Thoracic aorta (tissue), 2 donors: ENCODE results near the gene CHTF18. TPM values are rescaled to one million over a fixed set of nuclear protein-coding genes. Genes with fewer than 3 reads are reported as not detected.

ENCODE experiments used
- ATAC-seq: fragments of 150-250 bp; one replicate; pipeline ENCODE4 v1.8.0; 2017; ENCODE audit warnings: low read depth; ENCODE audit not compliant: insufficient number of reproducible peaks, low FRiP score
- DNase-seq: peaks from one replicate; pipeline ENCODE4 v3.0.0-alpha.2; 2020; ENCODE audit warnings: low spot score
- H3K27ac ChIP-seq, 2 donors: fragments of 200-600 bp; sonication (generic); 1 replicate in 1 of 2; 2 replicates in 1 of 2; pipeline ENCODE4 v1.5.1; 2016; ENCODE audit warnings: mild to moderate bottlenecking in 2 of 2, moderate library complexity in 2 of 2
- H3K27me3 ChIP-seq: fragments of 200-600 bp; sonication (generic); replicated peaks from 2 replicates; pipeline ENCODE4 v1.6.0; 2016; ENCODE audit warnings: mild to moderate bottlenecking; ENCODE audit not compliant: insufficient read depth
- H3K36me3 ChIP-seq: fragments of 200-600 bp; sonication (generic); one replicate; pipeline ENCODE4 v1.5.1; 2016
- H3K4me1 ChIP-seq, 2 donors: fragments of 200-600 bp; sonication (generic); 1 replicate in 1 of 2; 2 replicates in 1 of 2; pipeline versions ENCODE4 v1.5.1 to v1.6.0; 2016; ENCODE audit warnings: low read depth in 2 of 2, mild to moderate bottlenecking in 1 of 2; ENCODE audit not compliant: control insufficient read depth in 1 of 2
- H3K4me3 ChIP-seq: fragments of 200-600 bp; sonication (generic); 2 replicates; pipeline ENCODE4 v1.5.1; 2016; ENCODE audit warnings: mild to moderate bottlenecking
- H3K9me3 ChIP-seq: fragments of 200-600 bp; sonication (generic); 2 replicates; pipeline ENCODE4 v1.5.1; 2016
- CTCF ChIP-seq: fragments of 200-600 bp; sonication (generic); IDR thresholded peaks from one replicate; pipeline ENCODE4 v1.5.1; 2019; ENCODE audit warnings: antibody characterized with exemption
- total RNA-seq, 2 donors: library from RNA; depleted of rRNA; stranded (reverse); fragments of >200 nt; gene quantifications; one replicate each; pipeline versions ENCODE4 v1.1.0 to v1.2.3, GENCODE V29; 2016

CHTF18 gene
- total RNA-seq, 2 donors from 2014 or later: 10.2 to 15.4 TPM

GRCh38 chr16:768428-768827 is 20.0 kb upstream of the CHTF18 start:
- Histone ChIP-seq H3K27ac (no peak overlapping the region), H3K4me3 (no peak overlapping the region), H3K36me3 (no peaks in the 10 kb centered on the region), H3K4me1 (no peaks in the 10 kb centered on the region), H3K9me3 (no peaks in the 10 kb centered on the region), H3K27me3 (no peaks in the 10 kb centered on the region)
- ATAC-seq (no peak), DNase-seq (no peak)
- no peak for TF ChIP-seq CTCF

DNA sequence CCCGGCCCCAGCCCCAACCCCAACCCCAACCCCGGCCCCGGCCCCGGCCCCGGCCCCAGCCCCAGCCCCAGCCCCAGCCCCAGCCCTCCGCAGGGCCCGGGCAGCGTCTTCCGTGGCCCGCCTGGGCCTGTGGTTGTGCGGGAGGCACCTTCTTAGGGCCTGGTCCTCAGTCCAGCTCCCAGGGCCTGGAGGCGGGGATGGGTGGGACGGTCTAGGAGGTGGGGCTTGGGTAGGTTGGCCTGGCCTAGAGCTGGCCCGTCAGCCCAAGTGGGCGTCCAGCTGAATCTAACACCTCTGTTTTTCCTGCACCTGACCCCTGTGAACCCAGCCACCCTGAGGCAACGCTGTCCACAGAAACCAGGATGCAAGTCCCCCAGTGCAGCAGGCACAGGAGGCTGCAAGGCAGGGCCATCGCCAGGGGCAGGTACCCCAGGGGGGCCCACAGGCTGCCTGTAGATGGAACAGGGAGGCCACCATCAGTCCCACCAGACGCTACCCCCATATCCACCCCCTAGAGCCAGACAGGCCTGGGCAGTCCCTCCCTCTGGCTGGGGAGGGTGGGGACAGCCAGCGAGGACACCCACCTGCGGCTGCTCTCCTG is 19.1 kb upstream of the CHTF18 start:
- H3K9me3 ChIP-seq: no peaks in the 10 kb centered on the region
- no peaks in the 10 kb centered on the region for H3K4me1 ChIP-seq
- no peak overlapping the region for H3K27ac ChIP-seq
- H3K36me3 ChIP-seq: no peaks in the 10 kb centered on the region
- H3K4me3 ChIP-seq: no peak overlapping the region
- DNase-seq (no peak), ATAC-seq (no peak)
- no peaks in the 10 kb centered on the region for H3K27me3 ChIP-seq
- no peak for TF ChIP-seq CTCF

GRCh38 chr16:769934-770333 is 18.5 kb upstream of the CHTF18 start:
- no peaks in the 10 kb centered on the region for H3K36me3 ChIP-seq
- no peaks in the 10 kb centered on the region for H3K9me3 ChIP-seq
- TF ChIP-seq CTCF: no peak
- ATAC-seq (no peak), DNase-seq (no peak)
- H3K27me3 ChIP-seq: no peaks in the 10 kb centered on the region
- H3K27ac ChIP-seq: no peak overlapping the region
- no peaks in the 10 kb centered on the region for H3K4me1 ChIP-seq
- no peak overlapping the region for H3K4me3 ChIP-seq

DNA sequence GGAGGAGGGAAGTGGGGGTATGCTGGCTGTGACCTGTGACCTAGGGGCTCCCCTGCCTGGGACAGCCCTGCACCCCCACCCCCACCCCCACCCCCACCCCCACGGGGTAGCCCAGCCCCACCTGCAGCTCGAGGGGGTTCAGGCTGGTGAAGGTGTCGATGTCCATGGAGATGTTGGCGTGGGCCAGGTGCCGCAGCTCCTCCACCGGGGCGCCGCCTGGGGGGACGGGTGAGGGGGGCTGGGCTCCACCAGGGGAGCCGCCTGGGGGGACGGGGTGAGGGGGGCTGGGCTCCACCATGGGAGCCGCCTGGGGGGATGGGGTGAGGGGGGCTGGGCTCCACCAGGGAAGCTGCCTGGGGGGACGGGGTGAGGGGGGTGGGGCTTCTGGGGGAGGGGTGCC is 18.0 kb upstream of the CHTF18 start:
- Histone ChIP-seq H3K27me3 (no peaks in the 10 kb centered on the region), H3K4me3 (no peak overlapping the region)

GRCh38 chr16:772959-773358 is 15.5 kb upstream of the CHTF18 start:
- no peaks in the 10 kb centered on the region for H3K9me3 ChIP-seq
- H3K4me1 ChIP-seq: no peaks in the 10 kb centered on the region
- no peak for TF ChIP-seq CTCF
- H3K27ac ChIP-seq: no peak overlapping the region
- H3K27me3 ChIP-seq: no peaks in the 10 kb centered on the region
- H3K36me3 ChIP-seq: no peaks in the 10 kb centered on the region
- ATAC-seq (no peak), DNase-seq (no peak)
- H3K4me3 ChIP-seq: no peak overlapping the region

More for the DNA sequence above, 18.0 kb upstream of the CHTF18 start:
- H3K9me3 ChIP-seq: no peaks in the 10 kb centered on the region
- H3K4me1 ChIP-seq: no peaks in the 10 kb centered on the region
- TF ChIP-seq CTCF: no peak
- H3K36me3 ChIP-seq: no peaks in the 10 kb centered on the region
- no peak for DNase-seq
- no peak for ATAC-seq
- no peak overlapping the region for H3K27ac ChIP-seq
